OCI-LY1 (cell line): ENCODE results near the gene SLC35A5.
"Not testable (repeated sequence)": the region's sequence is repeated elsewhere in the genome, so short reads cannot be mapped to it uniquely, and the experiment has no call there.

Source experiments
- H2AFZ ChIP-seq: fragments of 200-600 bp; sonication (generic), shearing (Covaris generic); 2 replicates; pipeline ENCODE4 v1.6.0; 2014; ENCODE audit warnings: antibody characterized with exemption, mild to moderate bottlenecking, low read length
- H3F3A ChIP-seq: fragments of 200-600 bp; sonication (generic), shearing (Covaris generic); 2 replicates; pipeline ENCODE4 v1.6.0; 2014; ENCODE audit warnings: mild to moderate bottlenecking, antibody characterized with exemption, low read length, moderate library complexity; ENCODE audit not compliant: insufficient read depth
- H3K27ac ChIP-seq: fragments of 200-600 bp; sonication (generic); 2 replicates; pipeline ENCODE4 v1.5.1; 2014; ENCODE audit warnings: low read length, mixed run types, mild to moderate bottlenecking, low read depth; ENCODE audit not compliant: poor library complexity, severe bottlenecking
- H3K27me3 ChIP-seq: fragments of 200-600 bp; sonication (generic); 2 replicates; pipeline ENCODE4 v1.6.0; 2014; ENCODE audit warnings: antibody characterized with exemption, mild to moderate bottlenecking, low read length, moderate library complexity; ENCODE audit not compliant: insufficient read depth
- H3K36me3 ChIP-seq: fragments of 200-600 bp; sonication (generic); 2 replicates; pipeline ENCODE4 v1.6.1; 2014; ENCODE audit warnings: mild to moderate bottlenecking, antibody characterized with exemption, low read length, moderate library complexity, mixed read lengths; ENCODE audit not compliant: insufficient read depth
- H3K4me1 ChIP-seq: fragments of 200-600 bp; sonication (generic); 2 replicates; pipeline ENCODE4 v1.5.1; 2014; ENCODE audit warnings: mild to moderate bottlenecking, low read length, moderate library complexity; ENCODE audit not compliant: insufficient read depth, severe bottlenecking
- H3K4me2 ChIP-seq: fragments of 200-600 bp; sonication (generic), shearing (Covaris generic); 2 replicates; pipeline ENCODE4 v1.6.1; 2014; ENCODE audit warnings: low read length
- H3K4me3 ChIP-seq: fragments of 200-600 bp; sonication (generic); 2 replicates; pipeline ENCODE4 v1.5.1; 2014; ENCODE audit warnings: low read length, low read depth, mild to moderate bottlenecking, mixed read lengths; ENCODE audit not compliant: poor library complexity, severe bottlenecking
- H3K79me2 ChIP-seq: fragments of 200-600 bp; shearing (Covaris generic); 2 replicates; pipeline ENCODE4 v1.6.1; 2016; ENCODE audit warnings: mixed run types, low read length, mixed read lengths; ENCODE audit not compliant: insufficient read depth
- H3K9ac ChIP-seq: fragments of 200-600 bp; sonication (generic), shearing (Covaris generic); 2 replicates; pipeline ENCODE4 v1.6.1; 2014; ENCODE audit warnings: mild to moderate bottlenecking, low read length, mixed read lengths
- H3K9me2 ChIP-seq: fragments of 200-600 bp; sonication (generic), shearing (Covaris generic); 2 replicates; pipeline ENCODE4 v1.6.1; 2014; ENCODE audit warnings: low read depth, mild to moderate bottlenecking, low read length, mixed read lengths
- H3K9me3 ChIP-seq: fragments of 200-600 bp; shearing (Covaris generic); 2 replicates; pipeline ENCODE4 v1.6.1; 2014; ENCODE audit warnings: low read length, mixed read lengths
- H4K20me1 ChIP-seq: fragments of 200-600 bp; sonication (generic), shearing (Covaris generic); 2 replicates; pipeline ENCODE4 v1.6.0; 2016; ENCODE audit warnings: mild to moderate bottlenecking, low read length; ENCODE audit not compliant: insufficient read depth
- CTCF ChIP-seq: fragments of 200-600 bp; sonication (generic), shearing (Covaris generic); IDR thresholded peaks from 2 replicates; pipeline ENCODE4 v1.5.1; 2017; ENCODE audit warnings: mild to moderate bottlenecking, antibody characterized with exemption, low read length, moderate library complexity, mixed read lengths
- EZH2 ChIP-seq: fragments of 200-600 bp; sonication (generic), shearing (Covaris generic); IDR thresholded peaks from 2 replicates; pipeline ENCODE4 v1.8.0; 2017; ENCODE audit warnings: borderline replicate concordance, mixed run types, mild to moderate bottlenecking, antibody characterized with exemption, low read length, moderate library complexity, mixed read lengths

Gene SLC35A5

DNA sequence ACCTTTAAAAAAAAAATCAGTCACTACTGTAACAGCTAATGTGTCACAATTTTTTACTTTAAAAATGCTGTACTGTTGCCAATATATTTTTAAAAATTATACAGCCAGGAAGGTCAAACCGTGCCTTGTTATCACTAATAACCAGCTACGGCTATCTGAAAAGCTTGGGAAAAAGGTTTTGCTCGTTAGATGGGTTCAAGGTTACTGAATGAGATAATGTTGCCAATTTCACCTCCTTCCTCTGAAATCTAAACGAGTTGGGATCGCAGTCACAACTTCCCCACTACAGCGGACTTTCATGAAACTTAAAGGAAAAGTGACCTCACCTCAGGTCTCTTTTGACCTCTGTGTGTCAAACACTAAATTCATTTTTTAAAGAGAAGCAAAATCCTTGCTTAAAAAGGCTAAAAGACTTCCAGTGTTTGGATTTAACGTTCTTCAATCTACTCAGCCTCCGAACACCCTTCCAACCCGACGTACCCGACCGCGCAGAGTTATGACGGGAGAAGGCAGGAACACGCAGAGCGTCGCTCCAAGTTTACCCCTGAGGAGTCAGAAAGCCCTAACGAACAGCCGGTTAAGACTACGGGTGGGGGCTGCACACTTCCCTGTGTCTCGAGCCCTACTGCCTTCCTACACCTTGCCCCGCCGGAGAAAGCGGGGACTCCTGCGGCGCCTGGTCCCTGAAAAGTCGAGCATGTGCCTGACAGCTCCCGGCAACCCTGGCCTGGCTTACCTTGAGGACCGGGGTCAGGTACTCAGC, 943 bp upstream of the SLC35A5 start:
- peak overlapping the region; percentile 99 for H3K4me3 ChIP-seq
- no peaks in the 10 kb centered on the region for H4K20me1 ChIP-seq
- no peaks in the 10 kb centered on the region for H3K9me2 ChIP-seq
- H3K27me3 ChIP-seq = no peaks in the 10 kb centered on the region
- no peaks in the 10 kb centered on the region for H3F3A ChIP-seq
- H3K36me3 ChIP-seq = peaks cover 20% of the 10 kb centered on the region
- TF ChIP-seq CTCF (no peak), EZH2 (no peak)
- H3K4me2 ChIP-seq = peak overlapping the region; percentile 73
- H2AFZ ChIP-seq = no peak overlapping the region
- peak overlapping the region; percentile 83 for H3K27ac ChIP-seq
- H3K9me3 ChIP-seq = no peaks in the 10 kb centered on the region
- peaks cover 40% of the 10 kb centered on the region for H3K79me2 ChIP-seq
- peaks cover 32% of the 10 kb centered on the region for H3K4me1 ChIP-seq
- peak overlapping the region; percentile 79 for H3K9ac ChIP-seq

- peak overlapping the region; percentile 99 for H3K4me3 ChIP-seq
- H3K4me2 ChIP-seq = peak overlapping the region; percentile 73
- H3K4me1 ChIP-seq = peaks cover 32% of the 10 kb centered on the region
- H3K9me3 ChIP-seq = no peaks in the 10 kb centered on the region
- H2AFZ ChIP-seq = no peak overlapping the region
- TF ChIP-seq CTCF (no peak), EZH2 (no peak)
- H3K36me3 ChIP-seq = peaks cover 18% of the 10 kb centered on the region
- peaks cover 38% of the 10 kb centered on the region for H3K79me2 ChIP-seq
- peak overlapping the region; percentile 83 for H3K27ac ChIP-seq
- H3F3A ChIP-seq = no peaks in the 10 kb centered on the region
- peak overlapping the region; percentile 79 for H3K9ac ChIP-seq
- no peaks in the 10 kb centered on the region for H3K27me3 ChIP-seq
- H4K20me1 ChIP-seq = no peaks in the 10 kb centered on the region
- no peaks in the 10 kb centered on the region for H3K9me2 ChIP-seq
These were observed 436 bp upstream of the SLC35A5 start for GRCh38 chr3:112561484-112561733.

- H3K9ac ChIP-seq, H4K20me1 ChIP-seq, H3K4me3 ChIP-seq, H3K9me3 ChIP-seq, H3F3A ChIP-seq, H3K4me2 ChIP-seq, H3K27me3 ChIP-seq, H3K9me2 ChIP-seq, H2AFZ ChIP-seq, H3K36me3 ChIP-seq, H3K27ac ChIP-seq: not testable (repeated sequence)
- peaks cover 18% of the 10 kb centered on the region for H3K79me2 ChIP-seq
- H3K4me1 ChIP-seq = peaks cover 26% of the 10 kb centered on the region
These were observed 2.5 kb downstream of the SLC35A5 start for GRCh38 chr3:112564247-112564939.

DNA sequence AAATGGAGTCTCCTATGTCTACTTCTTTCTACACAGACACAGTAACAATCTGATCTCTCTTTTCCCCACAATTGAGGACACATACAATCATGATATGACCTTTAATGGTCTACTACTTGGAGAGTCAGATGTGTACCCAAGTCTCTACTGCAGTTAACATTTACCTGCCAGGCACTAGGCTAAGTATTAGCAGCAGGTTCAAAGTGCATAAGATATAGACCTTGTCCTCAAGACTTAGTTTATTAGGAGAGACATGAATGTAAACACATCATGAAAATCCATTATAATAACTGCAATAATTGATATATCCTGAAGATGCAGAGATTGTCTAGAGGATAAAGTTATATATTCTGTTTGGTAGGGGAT, 3.1 kb downstream of the SLC35A5 start:
- no peaks in the 10 kb centered on the region for H3F3A ChIP-seq
- H3K36me3 ChIP-seq = peaks cover 5% of the 10 kb centered on the region; the same call in 1 of the 2 replicates
- H3K9me2 ChIP-seq = no peaks in the 10 kb centered on the region
- no peak overlapping the region for H3K9ac ChIP-seq
- H3K27ac ChIP-seq = no peak overlapping the region
- no peaks in the 10 kb centered on the region for H4K20me1 ChIP-seq
- H2AFZ ChIP-seq = no peak overlapping the region
- H3K79me2 ChIP-seq = peaks cover 13% of the 10 kb centered on the region
- no peak overlapping the region for H3K4me2 ChIP-seq
- TF ChIP-seq EZH2 = no peak
- H3K27me3 ChIP-seq = no peaks in the 10 kb centered on the region
- H3K9me3 ChIP-seq = no peaks in the 10 kb centered on the region
- H3K4me1 ChIP-seq = peaks cover 20% of the 10 kb centered on the region
- H3K4me3 ChIP-seq = no peak overlapping the region
